NCI-H1436 (cell line): Measurements from ENCODE around the gene PDE3B.
A peak's percentile ranks its signal among the peaks of the same experiment; 100 is the strongest.

Source experiments
- DNase-seq: peaks from one replicate; lab custom pipeline; 2025; lab: John Stamatoyannopoulos, UW

The PDE3B gene

GRCh38 chr11:14884667-14885273 is 241.2 kb downstream of the PDE3B start:
- DNase-seq = no peak

GRCh38 chr11:14886513-14886912 is 242.9 kb downstream of the PDE3B start:
- no peak for DNase-seq

- DNase-seq = peak; percentile 83
These were observed 247.8 kb downstream of the PDE3B start for GRCh38 chr11:14891143-14892035.

GRCh38 chr11:14892036-14892556 is 248.5 kb downstream of the PDE3B start, which contains the start of gene CYP2R1:
TSS of gene CYP2R1 (minus strand) at chr11:14892231. CDS start at chr11:14892205, 26 bp downstream.
- peak; percentile 95 for DNase-seq

GRCh38 chr11:14892577-14892976 is 249.0 kb downstream of the PDE3B start:
- no peak for DNase-seq

- DNase-seq = peak; percentile 10
These were observed 251.3 kb downstream of the PDE3B start for GRCh38 chr11:14894657-14895598.

- no peak for DNase-seq
These were observed 254.8 kb downstream of the PDE3B start for GRCh38 chr11:14898355-14898754.

GRCh38 chr11:14898906-14899305 is 255.3 kb downstream of the PDE3B start:
- DNase-seq = no peak

- DNase-seq = no peak
These were observed 259.2 kb downstream of the PDE3B start for GRCh38 chr11:14902650-14903350.

GRCh38 chr11:14904745-14905103 is 261.1 kb downstream of the PDE3B start:
- no peak for DNase-seq

GRCh38 chr11:14905104-14906033 is 261.8 kb downstream of the PDE3B start:
- no peak for DNase-seq

- DNase-seq = no peak
These were observed 263.0 kb downstream of the PDE3B start for GRCh38 chr11:14906578-14906977.

GRCh38 chr11:14906993-14907392 is 263.4 kb downstream of the PDE3B start:
- no peak for DNase-seq

GRCh38 chr11:14907411-14908213 is 264.0 kb downstream of the PDE3B start:
- DNase-seq = peak; percentile 82

- DNase-seq = peak; percentile 64
These were observed 264.7 kb downstream of the PDE3B start for GRCh38 chr11:14908214-14908880.

GRCh38 chr11:14914536-14914935 is 270.9 kb downstream of the PDE3B start:
- no peak for DNase-seq

GRCh38 chr11:14916403-14916802 is 272.8 kb downstream of the PDE3B start:
- no peak for DNase-seq
